GM18909 (cell line): ENCODE results near the gene NCOA7.
"Not testable (repeated sequence)": the region's sequence is repeated elsewhere in the genome, so short reads cannot be mapped to it uniquely, and the experiment has no call there.

Experiments used
- ATAC-seq: cut with Tn5 transposase; IDR thresholded peaks from one replicate; pipeline ENCODE4 v1.9.1; 2021; ENCODE audit warnings: mild to moderate bottlenecking; ENCODE audit not compliant: unreplicated experiment, poor library complexity

NCOA7 gene

GRCh38 chr6:125957845-125958244 lies 167.1 kb downstream of the NCOA7 start:
- ATAC-seq: no peak

- ATAC-seq: no peak
Observed at GRCh38 chr6:125959041-125959440, 168.3 kb downstream of the NCOA7 start.

- no peak for ATAC-seq
Observed at GRCh38 chr6:125961117-125961516, 170.4 kb downstream of the NCOA7 start.

- no peak for ATAC-seq
Observed at GRCh38 chr6:125962900-125963497, 172.2 kb downstream of the NCOA7 start.

GRCh38 chr6:125963817-125964216 lies 173.1 kb downstream of the NCOA7 start:
- no peak for ATAC-seq

- no peak for ATAC-seq
Observed at GRCh38 chr6:125966569-125966968, 175.8 kb downstream of the NCOA7 start.

GRCh38 chr6:125968493-125968892 lies 177.7 kb downstream of the NCOA7 start:
- no peak for ATAC-seq

GRCh38 chr6:125970760-125971159 lies 180.0 kb downstream of the NCOA7 start:
- ATAC-seq: no peak

GRCh38 chr6:125972478-125972877 lies 181.7 kb downstream of the NCOA7 start:
- not testable (repeated sequence) for ATAC-seq

GRCh38 chr6:125974214-125974866 lies 183.6 kb downstream of the NCOA7 start:
- peak; percentile 94 for ATAC-seq

- ATAC-seq: no peak
Observed at GRCh38 chr6:125979101-125979500, 188.3 kb downstream of the NCOA7 start.
